Suprapubic skin (tissue), 4 donors: ENCODE data around the gene FECH. TPM values are rescaled to one million over a fixed set of nuclear protein-coding genes. Genes with fewer than 3 reads are reported as not detected.

Experiments
- DNase-seq, 2 donors: peaks; one replicate each; pipeline ENCODE4 v3.0.0-alpha.2; 2019; ENCODE audit warnings: low spot score in 2 of 2
- H3K27ac ChIP-seq: fragments of 200-600 bp; sonication (generic); one replicate; pipeline ENCODE4 v1.5.1; 2019
- H3K27me3 ChIP-seq: fragments of 200-600 bp; sonication (generic); one replicate; pipeline ENCODE4 v1.5.1; 2019
- H3K36me3 ChIP-seq: fragments of 200-600 bp; sonication (generic); one replicate; pipeline ENCODE4 v1.5.1; 2019
- H3K4me1 ChIP-seq: fragments of 200-600 bp; sonication (generic); one replicate; pipeline ENCODE4 v1.5.1; 2019
- H3K4me3 ChIP-seq: fragments of 200-600 bp; sonication (generic); one replicate; pipeline ENCODE4 v1.5.1; 2019; ENCODE audit warnings: mild to moderate bottlenecking
- H3K9me3 ChIP-seq: fragments of 200-600 bp; sonication (generic); one replicate; pipeline ENCODE4 v1.5.1; 2019
- EP300 ChIP-seq: sonication (generic); formaldehyde crosslinking; IDR thresholded peaks from one replicate; pipeline ENCODE4 v1.6.1; 2017; ENCODE audit warnings: antibody characterized with exemption
- POLR2A ChIP-seq, 2 donors: fragments of 450-650 bp; IDR thresholded peaks; one replicate each; pipeline ENCODE4 v1.6.1; 2017; ENCODE audit warnings: antibody characterized with exemption in 2 of 2, mild to moderate bottlenecking in 2 of 2, moderate library complexity in 2 of 2
- POLR2AphosphoS5 ChIP-seq, 3 donors: sonication (generic); formaldehyde crosslinking; IDR thresholded peaks; one replicate each; pipeline ENCODE4 v1.6.1; 2017; ENCODE audit warnings: antibody characterized with exemption in 3 of 3
- WGBS: methylation state at CpG from one replicate; pipeline ENCODE4 v1.1.5; 2018; 5-methylcytosine and 5-hydroxymethylcytosine counted together
- total RNA-seq, 4 donors: library from RNA; depleted of rRNA; stranded (reverse); fragments of >200 nt; gene quantifications; one replicate each; pipeline ENCODE4 v1.1.0, GENCODE V29; 2016
- TF ChIP-seq, protein P1 (sequence below), 2 donors: fragments of 200-600 bp in 1 of 2; fragments of 450-650 bp in 1 of 2; sonication (generic) in 1 of 2; IDR thresholded peaks; one replicate each; pipeline ENCODE4 v1.5.1; 2016 to 2019; ENCODE audit warnings: antibody characterized with exemption in 2 of 2, mild to moderate bottlenecking in 1 of 2, moderate library complexity in 1 of 2

Gene FECH
- total RNA-seq, 4 donors from 2014 or later: 22.8 to 40.8 (median 29.2) TPM

DNA sequence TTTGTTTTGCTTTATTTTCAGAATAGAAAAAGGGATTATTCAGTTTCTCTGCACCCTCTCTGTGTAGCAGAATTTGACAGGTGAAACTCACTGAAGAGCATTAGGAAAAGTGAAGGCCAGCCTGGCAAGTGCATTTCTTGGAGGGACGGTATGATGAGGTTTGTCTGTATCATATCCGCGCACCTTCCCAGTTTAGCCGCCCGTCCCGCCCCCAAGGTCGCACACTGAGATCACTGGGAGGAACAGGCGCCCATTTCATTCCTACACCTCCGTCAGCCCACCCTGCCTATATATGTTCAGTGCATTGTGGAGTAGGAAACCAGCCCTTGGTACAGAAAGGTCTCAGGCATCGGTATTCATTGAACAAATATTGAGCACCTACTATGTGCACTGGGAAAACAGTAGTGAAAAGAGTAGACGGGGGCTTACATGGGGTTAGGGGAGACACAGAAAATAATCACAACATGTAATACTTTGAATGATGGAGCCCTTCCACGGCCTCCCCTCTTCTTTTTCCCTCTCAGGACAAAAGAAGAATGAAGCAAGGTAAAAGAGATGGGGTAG is 678 bp upstream of the FECH start:
- peaks cover 14% of the 10 kb centered on the region for H3K4me1 ChIP-seq
- no peaks in the 10 kb centered on the region for H3K36me3 ChIP-seq
- H3K27ac ChIP-seq: no peak overlapping the region
- peak overlapping the region; percentile 75 for H3K4me3 ChIP-seq
- H3K27me3 ChIP-seq: no peaks in the 10 kb centered on the region
- no peaks in the 10 kb centered on the region for H3K9me3 ChIP-seq
- TF ChIP-seq POLR2A (IDR thresholded peaks at IDR 0.05) (no peak), EP300 (no peak)
- 81% methylated on average over 12 of the region's 12 CpGs for WGBS
- no peak for DNase-seq

DNA sequence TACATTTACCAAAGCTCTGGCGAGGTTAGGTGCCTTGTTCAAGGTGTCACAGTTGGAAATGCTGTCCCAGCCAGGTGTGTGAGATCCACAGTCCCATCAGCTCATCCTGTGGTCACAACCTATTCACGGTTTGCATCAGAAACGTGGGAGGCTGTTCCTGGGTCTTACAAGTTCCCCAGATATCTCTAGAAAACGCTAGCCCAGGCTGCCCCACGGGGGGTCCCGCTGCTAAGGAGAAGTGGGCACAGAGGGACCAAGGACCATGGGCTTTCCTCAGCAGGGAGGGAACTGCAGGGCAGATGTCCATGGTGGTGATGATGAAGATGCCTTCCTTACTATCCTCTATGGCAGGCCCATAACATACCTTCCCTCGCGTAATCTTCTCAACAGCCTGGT is 649 bp downstream of the FECH start:
- H3K27ac ChIP-seq: peak overlapping the region; percentile 82
- peak overlapping the region; percentile 75 for H3K4me3 ChIP-seq
- H3K4me1 ChIP-seq: peaks cover 14% of the 10 kb centered on the region
- no peaks in the 10 kb centered on the region for H3K27me3 ChIP-seq
- no peak for DNase-seq
- 19% methylated on average over 8 of the region's 8 CpGs for WGBS
- no peaks in the 10 kb centered on the region for H3K36me3 ChIP-seq
- TF ChIP-seq POLR2A (IDR thresholded peaks at IDR 0.05): no peak
- TF ChIP-seq, protein P1, sequence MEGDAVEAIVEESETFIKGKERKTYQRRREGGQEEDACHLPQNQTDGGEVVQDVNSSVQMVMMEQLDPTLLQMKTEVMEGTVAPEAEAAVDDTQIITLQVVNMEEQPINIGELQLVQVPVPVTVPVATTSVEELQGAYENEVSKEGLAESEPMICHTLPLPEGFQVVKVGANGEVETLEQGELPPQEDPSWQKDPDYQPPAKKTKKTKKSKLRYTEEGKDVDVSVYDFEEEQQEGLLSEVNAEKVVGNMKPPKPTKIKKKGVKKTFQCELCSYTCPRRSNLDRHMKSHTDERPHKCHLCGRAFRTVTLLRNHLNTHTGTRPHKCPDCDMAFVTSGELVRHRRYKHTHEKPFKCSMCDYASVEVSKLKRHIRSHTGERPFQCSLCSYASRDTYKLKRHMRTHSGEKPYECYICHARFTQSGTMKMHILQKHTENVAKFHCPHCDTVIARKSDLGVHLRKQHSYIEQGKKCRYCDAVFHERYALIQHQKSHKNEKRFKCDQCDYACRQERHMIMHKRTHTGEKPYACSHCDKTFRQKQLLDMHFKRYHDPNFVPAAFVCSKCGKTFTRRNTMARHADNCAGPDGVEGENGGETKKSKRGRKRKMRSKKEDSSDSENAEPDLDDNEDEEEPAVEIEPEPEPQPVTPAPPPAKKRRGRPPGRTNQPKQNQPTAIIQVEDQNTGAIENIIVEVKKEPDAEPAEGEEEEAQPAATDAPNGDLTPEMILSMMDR (IDR thresholded peaks at IDR 0.05): no peak
- no peak for TF ChIP-seq POLR2AphosphoS5 (IDR thresholded peaks at IDR 0.05)
- no peak for TF ChIP-seq EP300
- H3K9me3 ChIP-seq: no peaks in the 10 kb centered on the region

DNA sequence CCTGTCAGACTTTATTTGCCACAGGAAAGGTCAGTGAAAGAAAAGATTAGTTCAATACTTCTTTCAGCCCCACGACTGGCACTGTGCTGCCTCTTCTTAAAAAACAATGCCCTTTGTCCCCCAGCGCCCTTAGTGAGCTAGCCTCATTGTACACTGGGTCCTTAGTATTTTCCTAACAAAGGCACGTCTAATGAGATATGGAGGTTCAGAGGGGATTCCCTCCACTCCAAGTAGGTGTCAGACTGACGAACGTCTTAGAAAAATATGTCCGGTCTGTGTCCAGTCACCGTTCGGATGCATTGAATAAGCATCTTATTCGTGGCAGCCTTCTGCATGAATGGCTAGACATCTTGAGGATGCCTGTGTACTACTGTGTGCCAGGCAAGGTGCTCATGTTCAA is 1.1 kb downstream of the FECH start:
- no peak overlapping the region for H3K27ac ChIP-seq

DNA sequence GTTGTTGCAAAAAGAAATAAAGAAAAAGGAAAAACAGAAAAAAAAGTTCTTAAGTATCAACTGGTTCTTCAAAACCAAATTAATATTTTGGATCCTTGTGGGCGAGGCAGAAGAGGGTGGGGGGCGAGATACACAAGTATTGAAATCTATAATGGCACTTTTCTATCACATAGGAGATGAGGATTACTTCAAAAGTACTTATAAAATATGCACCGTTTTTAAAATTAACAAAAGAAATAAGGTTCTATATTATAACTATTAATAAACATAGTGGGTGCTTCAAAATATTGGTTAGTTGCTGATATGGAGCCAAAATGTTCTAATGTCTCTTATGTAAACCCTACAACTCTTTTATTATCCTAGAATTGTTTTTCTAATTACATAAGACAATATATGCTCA is 2.1 kb downstream of the FECH start:
- no peak overlapping the region for H3K4me3 ChIP-seq
- H3K9me3 ChIP-seq: no peaks in the 10 kb centered on the region
- TF ChIP-seq EP300 (no peak), POLR2AphosphoS5 (IDR thresholded peaks at IDR 0.05) (no peak), POLR2A (IDR thresholded peaks at IDR 0.05) (no peak)
- TF ChIP-seq, protein P1 (IDR thresholded peaks at IDR 0.05): no peak
- H3K4me1 ChIP-seq: peaks cover 14% of the 10 kb centered on the region
- H3K36me3 ChIP-seq: peaks cover under 1% of the 10 kb centered on the region
- WGBS: 97% methylated on average over 3 of the region's 3 CpGs
- H3K27ac ChIP-seq: no peak overlapping the region
- DNase-seq: no peak
- H3K27me3 ChIP-seq: no peaks in the 10 kb centered on the region

More for the DNA sequence above, 1.1 kb downstream of the FECH start:
- 60% methylated on average over 9 of the region's 9 CpGs for WGBS
- no peak for TF ChIP-seq POLR2A (IDR thresholded peaks at IDR 0.05)
- no peak for TF ChIP-seq EP300
- TF ChIP-seq, protein P1 (IDR thresholded peaks at IDR 0.05): no peak
- TF ChIP-seq POLR2AphosphoS5 (IDR thresholded peaks at IDR 0.05): no peak
- H3K36me3 ChIP-seq: no peaks in the 10 kb centered on the region
- H3K27me3 ChIP-seq: no peaks in the 10 kb centered on the region
- no peak for DNase-seq
- no peaks in the 10 kb centered on the region for H3K9me3 ChIP-seq
- H3K4me3 ChIP-seq: peak overlapping the region; percentile 75
- H3K4me1 ChIP-seq: peaks cover 14% of the 10 kb centered on the region

DNA sequence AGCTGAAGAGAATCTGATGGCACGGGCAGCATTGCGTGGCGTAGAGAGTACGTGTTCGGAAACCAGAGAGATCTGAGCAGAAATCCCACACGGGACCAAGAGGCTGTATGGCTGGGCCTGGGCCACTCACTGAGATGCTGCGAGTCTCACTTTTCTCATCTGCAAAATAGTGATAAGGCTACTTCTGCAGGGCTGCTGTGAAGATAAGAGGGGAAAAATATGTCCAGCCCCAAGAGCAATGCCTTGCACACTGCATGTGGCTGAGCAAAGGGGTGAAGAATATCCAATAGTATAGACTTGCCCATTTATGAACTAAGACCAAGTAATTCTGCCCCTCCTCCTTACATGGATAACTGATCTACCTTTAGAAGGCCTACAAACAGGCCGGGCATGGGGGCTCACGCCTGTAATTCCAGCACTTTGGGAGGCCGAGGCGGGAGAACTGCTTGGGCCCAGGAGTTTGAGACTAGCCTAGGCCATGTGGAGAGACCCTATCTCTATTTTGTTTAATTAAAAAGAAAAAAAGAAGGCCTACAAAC is 3.1 kb downstream of the FECH start:
- Histone ChIP-seq H3K36me3 (peaks cover 8% of the 10 kb centered on the region), H3K4me3 (no peak overlapping the region), H3K27me3 (no peaks in the 10 kb centered on the region), H3K9me3 (no peaks in the 10 kb centered on the region), H3K27ac (no peak overlapping the region), H3K4me1 (peaks cover 14% of the 10 kb centered on the region)
- TF ChIP-seq EP300 (no peak), POLR2AphosphoS5 (IDR thresholded peaks at IDR 0.05) (no peak), POLR2A (IDR thresholded peaks at IDR 0.05) (no peak)
- TF ChIP-seq, protein P1 (IDR thresholded peaks at IDR 0.05): no peak
- WGBS: 86% methylated on average over 11 of the region's 11 CpGs
- no peak for DNase-seq
